Rectal smooth muscle tissue (tissue), 1 donor: ENCODE measurements around the gene SLC12A6.

Source experiments
- H3K27ac ChIP-seq: one replicate; pipeline ENCODE4 v1.7.0; 2013; ENCODE audit warnings: low read depth, low read length, inconsistent platforms
- H3K27me3 ChIP-seq: one replicate; pipeline ENCODE4 v1.7.0; 2013; ENCODE audit warnings: low read length; ENCODE audit not compliant: control insufficient read depth, insufficient read depth
- H3K36me3 ChIP-seq: one replicate; pipeline ENCODE4 v1.7.0; 2013; ENCODE audit warnings: low read length; ENCODE audit not compliant: control insufficient read depth, insufficient read depth
- H3K4me1 ChIP-seq: one replicate; pipeline ENCODE4 v1.7.0; 2013; ENCODE audit warnings: low read length; ENCODE audit not compliant: control insufficient read depth, insufficient read depth
- H3K4me3 ChIP-seq: one replicate; pipeline ENCODE4 v1.7.0; 2013; ENCODE audit warnings: low read length
- H3K9ac ChIP-seq: one replicate; pipeline ENCODE4 v1.7.0; 2013; ENCODE audit warnings: low read length

The SLC12A6 gene

DNA sequence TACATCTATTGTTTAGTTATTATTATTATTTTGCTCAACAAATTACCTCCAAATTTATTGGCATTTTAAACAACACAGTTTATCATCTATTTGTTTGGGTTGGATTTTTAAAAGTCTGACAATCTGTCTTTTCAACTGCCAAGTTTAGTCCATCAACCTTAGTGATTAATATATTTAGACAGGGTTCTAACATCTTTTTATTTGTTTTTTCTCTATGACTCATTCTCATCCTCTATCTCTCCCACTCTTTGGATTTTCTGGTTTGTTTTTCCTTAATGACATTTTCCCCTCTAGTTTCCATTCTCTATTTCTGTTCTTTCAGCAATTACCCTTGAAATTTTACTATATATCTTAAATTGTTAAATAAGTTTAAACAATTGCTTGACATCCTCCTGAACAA, 70.8 kb downstream of the SLC12A6 start:
- H3K9ac ChIP-seq: no peak overlapping the region
- H3K27ac ChIP-seq: no peak overlapping the region

GRCh38 chr15:34264076-34264475, 73.5 kb downstream of the SLC12A6 start:
- Histone ChIP-seq H3K27ac (no peak overlapping the region), H3K4me1 (no peaks in the 10 kb centered on the region)

More for the DNA sequence above, 70.8 kb downstream of the SLC12A6 start:
- Histone ChIP-seq H3K36me3 (no peaks in the 10 kb centered on the region), H3K4me1 (no peaks in the 10 kb centered on the region), H3K4me3 (no peak overlapping the region), H3K27me3 (no peaks in the 10 kb centered on the region)

DNA sequence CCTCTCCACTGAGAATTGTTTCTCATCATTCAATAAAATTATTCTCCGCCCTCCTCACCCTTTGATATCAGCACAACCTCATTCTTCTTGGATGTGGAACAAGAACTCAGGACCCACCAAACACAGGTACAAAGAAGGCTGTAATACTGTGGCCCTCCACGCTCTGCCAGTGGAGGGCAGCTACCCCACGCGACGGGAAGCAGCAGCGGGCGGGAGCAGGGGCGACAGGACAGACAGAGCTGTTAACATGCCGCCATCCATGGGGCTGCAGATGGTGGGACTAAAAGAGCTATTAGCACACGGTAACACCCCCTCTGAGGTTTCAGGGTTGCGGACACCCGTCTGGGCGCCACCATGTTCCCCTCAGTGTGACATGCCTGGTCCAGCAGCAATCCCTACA, 75.2 kb downstream of the SLC12A6 start:
- Histone ChIP-seq H3K9ac (no peak overlapping the region), H3K4me3 (no peak overlapping the region), H3K4me1 (no peaks in the 10 kb centered on the region), H3K36me3 (no peaks in the 10 kb centered on the region), H3K27me3 (no peaks in the 10 kb centered on the region), H3K27ac (no peak overlapping the region)

More at GRCh38 chr15:34264076-34264475, 73.5 kb downstream of the SLC12A6 start:
- Histone ChIP-seq H3K27me3 (no peaks in the 10 kb centered on the region), H3K4me3 (no peak overlapping the region), H3K36me3 (no peaks in the 10 kb centered on the region), H3K9ac (no peak overlapping the region)

GRCh38 chr15:34259566-34259965, 78.0 kb downstream of the SLC12A6 start:
- Histone ChIP-seq H3K27ac (no peak overlapping the region), H3K4me3 (no peak overlapping the region), H3K9ac (no peak overlapping the region), H3K4me1 (no peaks in the 10 kb centered on the region), H3K27me3 (no peaks in the 10 kb centered on the region), H3K36me3 (peaks cover 2% of the 10 kb centered on the region)

- Histone ChIP-seq H3K9ac (no peak overlapping the region), H3K36me3 (peaks cover 9% of the 10 kb centered on the region), H3K4me1 (no peaks in the 10 kb centered on the region), H3K27ac (no peak overlapping the region), H3K4me3 (no peak overlapping the region), H3K27me3 (no peaks in the 10 kb centered on the region)
Observed at GRCh38 chr15:34258151-34258550, 79.4 kb downstream of the SLC12A6 start.

DNA sequence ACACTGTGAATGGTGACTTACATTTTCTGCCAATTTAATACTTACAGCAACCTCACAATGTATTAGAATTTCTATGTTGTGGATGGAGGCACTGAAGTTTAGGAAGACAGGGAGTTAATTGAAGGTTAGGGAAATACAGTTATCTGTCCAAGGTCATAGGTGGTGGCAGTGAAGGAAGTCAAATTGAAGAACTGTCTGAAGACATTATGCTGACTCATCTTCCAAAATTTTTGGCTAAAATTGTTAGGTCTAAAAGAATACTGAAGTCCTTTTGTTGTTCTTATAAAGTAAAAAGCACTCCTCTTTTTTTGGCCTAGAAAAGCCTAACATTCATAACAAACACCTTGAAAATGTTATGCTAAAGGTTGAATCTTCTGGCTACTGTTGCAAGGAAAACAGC, 85.0 kb downstream of the SLC12A6 start:
- H3K9ac ChIP-seq: no peak overlapping the region
- H3K4me3 ChIP-seq: no peak overlapping the region
- H3K27me3 ChIP-seq: no peaks in the 10 kb centered on the region
- peaks cover 22% of the 10 kb centered on the region for H3K36me3 ChIP-seq
- no peak overlapping the region for H3K27ac ChIP-seq
- H3K4me1 ChIP-seq: no peaks in the 10 kb centered on the region

DNA sequence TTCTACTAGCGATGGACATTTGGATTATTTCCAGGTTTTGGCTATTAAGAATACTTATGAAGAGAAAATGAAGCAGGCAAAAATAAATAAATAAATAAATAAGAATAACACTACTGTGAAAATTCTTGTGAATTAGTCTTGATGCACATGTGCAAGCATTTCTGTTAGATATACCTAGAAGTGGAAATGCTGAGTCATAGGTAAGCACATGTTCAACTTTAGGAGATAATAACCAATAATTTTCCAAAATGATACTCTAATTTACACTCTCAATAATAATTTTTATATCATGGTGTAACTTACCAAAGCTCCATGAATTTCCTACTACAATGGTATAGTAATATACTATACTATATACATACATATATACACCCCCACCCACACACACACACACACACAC, 89.4 kb downstream of the SLC12A6 start:
- Histone ChIP-seq H3K4me1 (no peaks in the 10 kb centered on the region), H3K27ac (no peak overlapping the region), H3K4me3 (no peak overlapping the region), H3K9ac (no peak overlapping the region), H3K27me3 (no peaks in the 10 kb centered on the region), H3K36me3 (peaks cover 16% of the 10 kb centered on the region)

GRCh38 chr15:34246276-34246976, 91.2 kb downstream of the SLC12A6 start:
- Histone ChIP-seq H3K4me3 (no peak overlapping the region), H3K27me3 (no peaks in the 10 kb centered on the region), H3K27ac (no peak overlapping the region), H3K9ac (no peak overlapping the region), H3K4me1 (no peaks in the 10 kb centered on the region), H3K36me3 (peaks cover 16% of the 10 kb centered on the region)

DNA sequence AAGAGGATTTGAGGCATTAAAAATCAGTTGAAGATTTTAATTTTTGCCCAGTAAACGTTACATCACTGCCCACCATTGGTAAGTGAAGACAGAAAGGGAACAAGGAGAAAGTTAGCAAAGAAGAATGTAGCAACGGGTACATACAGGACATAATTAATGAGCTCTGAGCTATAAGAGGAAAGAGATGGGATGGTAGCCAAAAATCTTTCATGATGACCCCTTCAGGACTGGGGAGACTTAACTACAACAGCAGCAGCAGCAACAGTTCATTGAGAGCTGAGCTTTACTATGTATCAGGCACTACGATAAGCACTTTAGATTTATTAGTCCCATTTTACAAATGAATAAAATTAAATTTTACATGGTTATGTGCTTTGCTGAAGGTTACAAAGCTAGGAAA, 94.4 kb downstream of the SLC12A6 start:
- H3K9ac ChIP-seq: no peak overlapping the region
- no peak overlapping the region for H3K27ac ChIP-seq
- no peak overlapping the region for H3K4me3 ChIP-seq
- H3K4me1 ChIP-seq: no peaks in the 10 kb centered on the region
- H3K36me3 ChIP-seq: peaks cover 11% of the 10 kb centered on the region
- no peaks in the 10 kb centered on the region for H3K27me3 ChIP-seq

DNA sequence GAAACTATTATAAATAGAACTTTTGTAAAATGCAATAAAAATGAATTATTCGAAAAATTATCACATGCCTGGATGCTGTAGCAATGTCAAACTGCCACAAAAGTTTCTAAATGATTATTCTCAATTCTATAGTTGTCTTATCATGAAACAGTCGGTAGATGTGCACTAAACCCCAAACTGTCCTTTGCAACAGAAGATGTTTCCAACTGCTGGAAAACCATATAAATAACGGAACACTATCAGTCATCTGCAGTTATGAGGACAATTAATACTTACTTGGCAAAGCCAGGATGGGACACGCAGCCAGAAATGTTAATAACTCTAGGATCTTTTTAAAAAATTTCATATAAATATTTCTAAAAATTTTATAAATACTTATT, 95.3 kb downstream of the SLC12A6 start:
- Histone ChIP-seq H3K27ac (no peak overlapping the region), H3K27me3 (no peaks in the 10 kb centered on the region), H3K36me3 (peaks cover 14% of the 10 kb centered on the region), H3K4me3 (no peak overlapping the region), H3K4me1 (no peaks in the 10 kb centered on the region), H3K9ac (no peak overlapping the region)

- H3K27me3 ChIP-seq: no peaks in the 10 kb centered on the region
- H3K27ac ChIP-seq: no peak overlapping the region
- H3K9ac ChIP-seq: no peak overlapping the region
- no peak overlapping the region for H3K4me3 ChIP-seq
- peaks cover 18% of the 10 kb centered on the region for H3K36me3 ChIP-seq
- no peaks in the 10 kb centered on the region for H3K4me1 ChIP-seq
Observed at GRCh38 chr15:34241376-34242330, 95.9 kb downstream of the SLC12A6 start.

GRCh38 chr15:34240537-34240936, 97.0 kb downstream of the SLC12A6 start:
- Histone ChIP-seq H3K4me1 (no peaks in the 10 kb centered on the region), H3K36me3 (peaks cover 24% of the 10 kb centered on the region)

More at GRCh38 chr15:34240537-34240936, 97.0 kb downstream of the SLC12A6 start:
- Histone ChIP-seq H3K27me3 (no peaks in the 10 kb centered on the region), H3K27ac (no peak overlapping the region), H3K9ac (no peak overlapping the region), H3K4me3 (no peak overlapping the region)
